Ovary (tissue), 3 donors: Measurements from ENCODE around the gene ATP2B2.

Source experiments
- CTCF ChIP-seq, 3 donors: fragments of 450-650 bp in 2 of 3; fragments of 200-600 bp in 1 of 3; IDR thresholded peaks; one replicate each; pipeline versions ENCODE4 v1.5.1 to v1.8.0; 2016 to 2022; ENCODE audit warnings: antibody characterized with exemption in 3 of 3, mild to moderate bottlenecking in 1 of 3
- POLR2A ChIP-seq: fragments of 450-650 bp; IDR thresholded peaks from one replicate; pipeline ENCODE4 v1.6.1; 2017; ENCODE audit warnings: antibody characterized with exemption, mild to moderate bottlenecking, moderate library complexity
- donor health status: DM: no; HTN: no; CAD: no.

GRCh38 chr3:10460951-10461545, 44.3 kb downstream of the ATP2B2 start:
- TF ChIP-seq CTCF (IDR thresholded peaks at IDR 0.05) (no peak), POLR2A (no peak)
